Ishikawa (cell line): Measurements from ENCODE around the gene TES.

Experiments
- CEBPB ChIP-seq: IDR thresholded peaks from 2 replicates; pipeline ENCODE4 v1.6.1; 2012
- CREB1 ChIP-seq: IDR thresholded peaks from 2 replicates; pipeline ENCODE4 v1.6.1; 2012; ENCODE audit warnings: low read depth
- EGR1 ChIP-seq: IDR thresholded peaks from 2 replicates; pipeline ENCODE4 v1.6.1; 2012
- EP300 ChIP-seq: IDR thresholded peaks from 2 replicates; pipeline ENCODE4 v1.6.1; 2012; ENCODE audit warnings: borderline replicate concordance
- FOXM1 ChIP-seq: IDR thresholded peaks from 2 replicates; pipeline ENCODE4 v1.6.1; 2012; ENCODE audit warnings: low read depth, borderline replicate concordance
- MAX ChIP-seq: IDR thresholded peaks from 2 replicates; pipeline ENCODE4 v1.6.1; 2012
- NFIC ChIP-seq: IDR thresholded peaks from 2 replicates; pipeline ENCODE4 v1.6.1; 2012
- RAD21 ChIP-seq: IDR thresholded peaks from 2 replicates; pipeline ENCODE4 v1.6.1; 2012; ENCODE audit warnings: low read depth
- TAF1 ChIP-seq: IDR thresholded peaks from 2 replicates; pipeline ENCODE4 v1.6.1; 2012; ENCODE audit warnings: low read depth, mild to moderate bottlenecking
- TCF12 ChIP-seq: IDR thresholded peaks from 2 replicates; pipeline ENCODE4 v1.6.1; 2012; ENCODE audit warnings: low read depth
- TEAD4 ChIP-seq: IDR thresholded peaks from 2 replicates; pipeline ENCODE4 v1.6.1; 2012
- YY1 ChIP-seq: IDR thresholded peaks from 2 replicates; pipeline ENCODE4 v1.6.1; 2012; ENCODE audit warnings: low read depth
- ZBTB7A ChIP-seq: IDR thresholded peaks from 2 replicates; pipeline ENCODE4 v1.6.1; 2012; ENCODE audit warnings: low read depth
- TF ChIP-seq, protein P1 (sequence below): IDR thresholded peaks from 2 replicates; pipeline ENCODE4 v1.6.1; 2012; ENCODE audit warnings: low read depth, mild to moderate bottlenecking
- TF ChIP-seq, protein P2 (sequence below): IDR thresholded peaks from 2 replicates; pipeline ENCODE4 v1.6.1; 2012

The TES gene

DNA sequence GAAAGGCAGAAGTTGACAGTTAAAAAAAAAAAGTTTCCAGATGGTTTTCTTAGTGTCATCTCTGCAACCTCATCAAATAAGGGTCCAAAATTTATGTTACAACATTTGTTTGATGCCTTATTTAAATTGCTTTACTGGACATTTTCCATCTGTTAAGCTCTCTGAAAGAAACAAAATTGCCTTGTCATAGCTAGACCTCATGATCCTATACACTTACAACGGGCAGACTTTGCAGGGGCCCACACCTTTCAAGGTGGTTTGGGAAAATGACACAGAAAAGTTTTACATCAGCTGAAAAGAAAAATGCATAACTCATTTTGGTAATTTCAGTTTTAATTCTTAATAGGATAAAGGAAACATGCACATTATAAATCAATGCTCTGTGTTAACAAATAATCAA, 1.4 kb upstream of the TES start:
- no peak for TF ChIP-seq EP300
- TF ChIP-seq CEBPB: no peak
- no peak for TF ChIP-seq FOXM1
- TF ChIP-seq, protein P1, sequence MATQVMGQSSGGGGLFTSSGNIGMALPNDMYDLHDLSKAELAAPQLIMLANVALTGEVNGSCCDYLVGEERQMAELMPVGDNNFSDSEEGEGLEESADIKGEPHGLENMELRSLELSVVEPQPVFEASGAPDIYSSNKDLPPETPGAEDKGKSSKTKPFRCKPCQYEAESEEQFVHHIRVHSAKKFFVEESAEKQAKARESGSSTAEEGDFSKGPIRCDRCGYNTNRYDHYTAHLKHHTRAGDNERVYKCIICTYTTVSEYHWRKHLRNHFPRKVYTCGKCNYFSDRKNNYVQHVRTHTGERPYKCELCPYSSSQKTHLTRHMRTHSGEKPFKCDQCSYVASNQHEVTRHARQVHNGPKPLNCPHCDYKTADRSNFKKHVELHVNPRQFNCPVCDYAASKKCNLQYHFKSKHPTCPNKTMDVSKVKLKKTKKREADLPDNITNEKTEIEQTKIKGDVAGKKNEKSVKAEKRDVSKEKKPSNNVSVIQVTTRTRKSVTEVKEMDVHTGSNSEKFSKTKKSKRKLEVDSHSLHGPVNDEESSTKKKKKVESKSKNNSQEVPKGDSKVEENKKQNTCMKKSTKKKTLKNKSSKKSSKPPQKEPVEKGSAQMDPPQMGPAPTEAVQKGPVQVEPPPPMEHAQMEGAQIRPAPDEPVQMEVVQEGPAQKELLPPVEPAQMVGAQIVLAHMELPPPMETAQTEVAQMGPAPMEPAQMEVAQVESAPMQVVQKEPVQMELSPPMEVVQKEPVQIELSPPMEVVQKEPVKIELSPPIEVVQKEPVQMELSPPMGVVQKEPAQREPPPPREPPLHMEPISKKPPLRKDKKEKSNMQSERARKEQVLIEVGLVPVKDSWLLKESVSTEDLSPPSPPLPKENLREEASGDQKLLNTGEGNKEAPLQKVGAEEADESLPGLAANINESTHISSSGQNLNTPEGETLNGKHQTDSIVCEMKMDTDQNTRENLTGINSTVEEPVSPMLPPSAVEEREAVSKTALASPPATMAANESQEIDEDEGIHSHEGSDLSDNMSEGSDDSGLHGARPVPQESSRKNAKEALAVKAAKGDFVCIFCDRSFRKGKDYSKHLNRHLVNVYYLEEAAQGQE: no peak
- TF ChIP-seq TEAD4: no peak
- TF ChIP-seq EGR1: no peak
- TF ChIP-seq NFIC: no peak
- no peak for TF ChIP-seq RAD21
- no peak for TF ChIP-seq TAF1
- TF ChIP-seq CREB1: no peak
- TF ChIP-seq TCF12: no peak
- no peak for TF ChIP-seq ZBTB7A

GRCh38 chr7:116209561-116210070, 723 bp upstream of the TES start:
- no peak for TF ChIP-seq TEAD4
- no peak for TF ChIP-seq NFIC
- no peak for TF ChIP-seq RAD21
- no peak for TF ChIP-seq FOXM1
- TF ChIP-seq, protein P1: no peak
- no peak for TF ChIP-seq EP300
- no peak for TF ChIP-seq ZBTB7A
- TF ChIP-seq TAF1: no peak
- TF ChIP-seq MAX: no peak

DNA sequence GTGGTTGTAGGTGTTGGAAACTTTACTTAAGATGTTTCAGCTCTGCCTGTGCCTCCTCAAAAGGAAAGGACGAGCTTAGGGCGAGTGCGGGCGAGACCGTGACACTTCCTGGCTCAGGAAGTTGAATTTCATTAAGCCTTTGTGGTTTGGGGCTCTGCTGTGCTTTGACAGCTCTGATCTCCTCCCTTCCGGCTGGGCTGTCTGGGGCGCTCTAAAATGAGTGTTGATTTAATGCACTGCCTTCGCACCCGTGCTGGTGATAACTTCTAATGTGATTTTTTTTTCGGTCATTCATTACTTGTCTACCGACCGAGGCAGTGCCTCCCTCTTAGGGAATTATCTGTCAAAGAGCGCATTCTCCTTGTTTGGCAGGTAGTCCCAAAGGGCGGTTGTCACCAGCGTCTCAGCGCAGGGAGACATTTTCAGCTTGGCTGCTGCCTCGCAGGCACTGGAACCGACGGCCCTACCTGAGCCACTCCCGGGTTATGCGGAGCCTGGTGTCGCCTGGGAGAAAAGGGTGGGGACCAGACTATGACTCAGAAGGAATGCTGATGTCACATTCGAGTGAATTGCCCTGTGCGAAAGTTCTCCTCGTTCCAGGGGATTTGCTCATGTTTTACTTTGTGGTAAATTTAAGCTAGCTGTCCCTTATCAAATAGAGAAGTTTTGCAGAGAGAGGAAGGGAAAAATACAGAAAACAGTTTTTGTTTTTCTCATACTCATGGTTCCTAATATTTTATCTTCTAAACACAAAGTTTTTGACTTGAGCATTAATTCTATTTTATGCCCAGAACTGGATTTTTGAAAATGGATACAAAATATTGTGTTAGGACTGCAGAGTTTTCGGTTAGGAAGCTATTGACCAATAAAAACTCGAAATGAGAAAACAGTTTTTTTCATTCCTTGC, 920 bp downstream of the TES start:
- TF ChIP-seq TCF12: peak; percentile 65; the same call in 1 of the 2 replicates
- no peak for TF ChIP-seq CEBPB
- TF ChIP-seq CREB1: no peak
- peak; percentile 77 for TF ChIP-seq MAX
- no peak for TF ChIP-seq RAD21
- TF ChIP-seq TEAD4: peak; percentile 65
- 0 out of 2 replicates have a peak, but pooled peaks have one; percentile 31 for TF ChIP-seq FOXM1
- TF ChIP-seq ZBTB7A: no peak
- TF ChIP-seq YY1: peak; percentile 75; the same call in 1 of the 2 replicates
- TF ChIP-seq TAF1: peak; percentile 71; the same call in 1 of the 2 replicates
- TF ChIP-seq EP300: 0 out of 2 replicates have a peak, but pooled peaks have one; percentile 21
- TF ChIP-seq NFIC: no peak
- TF ChIP-seq, protein P1: no peak; the same call in 1 of the 2 replicates
- TF ChIP-seq EGR1: no peak
- TF ChIP-seq, protein P2, sequence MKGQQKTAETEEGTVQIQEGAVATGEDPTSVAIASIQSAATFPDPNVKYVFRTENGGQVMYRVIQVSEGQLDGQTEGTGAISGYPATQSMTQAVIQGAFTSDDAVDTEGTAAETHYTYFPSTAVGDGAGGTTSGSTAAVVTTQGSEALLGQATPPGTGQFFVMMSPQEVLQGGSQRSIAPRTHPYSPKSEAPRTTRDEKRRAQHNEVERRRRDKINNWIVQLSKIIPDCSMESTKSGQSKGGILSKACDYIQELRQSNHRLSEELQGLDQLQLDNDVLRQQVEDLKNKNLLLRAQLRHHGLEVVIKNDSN: no peak

- TF ChIP-seq NFIC (no peak), YY1 (no peak), TCF12 (no peak), CEBPB (no peak), ZBTB7A (no peak), RAD21 (no peak), EP300 (no peak)
- TF ChIP-seq, protein P1: no peak
- TF ChIP-seq, protein P2: no peak
These were observed 1.7 kb downstream of the TES start for GRCh38 chr7:116211913-116212596.
